Skeletal muscle tissue (tissue), 4 donors: ENCODE data around the gene TPM4. TPM values are rescaled to one million over a fixed set of nuclear protein-coding genes. Genes with fewer than 3 reads are reported as not detected.

Source experiments
- H3K27ac ChIP-seq: one replicate; pipeline ENCODE4 v1.7.0; 2013; ENCODE audit warnings: mild to moderate bottlenecking, low read depth, low read length, inconsistent platforms
- H3K27me3 ChIP-seq, 3 donors: one replicate each; pipeline ENCODE4 v1.7.0; 2013; ENCODE audit warnings: low read length in 3 of 3; ENCODE audit not compliant: control insufficient read depth in 3 of 3, insufficient read depth in 3 of 3
- H3K36me3 ChIP-seq, 3 donors: one replicate each; pipeline ENCODE4 v1.7.0; 2013; ENCODE audit warnings: low read length in 3 of 3; ENCODE audit not compliant: control insufficient read depth in 3 of 3, insufficient read depth in 3 of 3
- H3K4me1 ChIP-seq, 3 donors: one replicate each; pipeline ENCODE4 v1.7.0; 2013; ENCODE audit warnings: low read length in 3 of 3, mild to moderate bottlenecking in 3 of 3; ENCODE audit not compliant: control insufficient read depth in 3 of 3, insufficient read depth in 3 of 3
- H3K4me3 ChIP-seq, 3 donors: one replicate each; pipeline ENCODE4 v1.7.0; 2013; ENCODE audit warnings: low read length in 3 of 3
- H3K9ac ChIP-seq, 3 donors: one replicate each; pipeline ENCODE4 v1.7.0; 2013; ENCODE audit warnings: low read length in 3 of 3, mild to moderate bottlenecking in 3 of 3, moderate library complexity in 2 of 3, low read depth in 1 of 3
- H3K9me3 ChIP-seq, 3 donors: one replicate each; pipeline ENCODE4 v1.7.0; 2013; ENCODE audit warnings: low read length in 3 of 3; ENCODE audit not compliant: control insufficient read depth in 3 of 3
- total RNA-seq: library from RNA; depleted of rRNA; stranded (reverse); fragments of >200 nt; gene quantifications from one replicate; pipeline ENCODE4 v1.2.3, GENCODE V29; 2014
- donor health status: Osteomylitis.

Gene TPM4
- total RNA-seq, 1 donor from 2014 or later, result 122 TPM

GRCh38 chr19:16051254-16052025, 24.9 kb upstream of the TPM4 start:
- Histone ChIP-seq H3K27ac (no peak overlapping the region), H3K9me3 (peaks cover 0 to 2% (median 2%) of the 10 kb centered on the region in 3 donors), H3K9ac (no peak overlapping the region), H3K27me3 (peaks cover 0 to 3% (median 0%) of the 10 kb centered on the region in 3 donors), H3K4me1 (no peaks in the 10 kb centered on the region), H3K4me3 (no peak overlapping the region), H3K36me3 (no peaks in the 10 kb centered on the region)

- Histone ChIP-seq H3K9me3 (peaks cover 0 to 4% (median 2%) of the 10 kb centered on the region in 3 donors), H3K9ac (no peak overlapping the region), H3K27ac (no peak overlapping the region), H3K4me1 (no peaks in the 10 kb centered on the region), H3K4me3 (no peak overlapping the region), H3K36me3 (no peaks in the 10 kb centered on the region), H3K27me3 (peaks cover 0 to 3% (median 0%) of the 10 kb centered on the region in 3 donors)
Observed at GRCh38 chr19:16052353-16052752, 23.9 kb upstream of the TPM4 start.

DNA sequence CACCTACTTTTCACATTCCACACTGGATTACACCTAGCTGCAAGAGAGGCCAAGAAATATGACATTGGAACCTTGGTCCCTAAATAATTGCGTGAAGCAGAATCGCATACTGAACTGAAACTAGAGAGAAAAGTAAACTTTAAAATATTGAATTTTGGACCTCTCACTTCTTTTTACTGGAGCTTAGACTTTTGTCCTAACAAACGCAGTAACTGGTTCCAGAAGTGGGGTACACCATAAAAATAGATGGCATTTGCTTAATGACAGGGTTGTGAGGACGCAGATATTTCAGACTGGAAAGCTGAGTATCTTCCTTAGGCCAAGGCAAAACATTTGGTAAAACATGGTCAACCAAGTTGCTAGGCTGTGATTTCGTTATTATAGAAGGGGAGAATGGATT, 19.2 kb upstream of the TPM4 start:
- no peak overlapping the region for H3K27ac ChIP-seq
- H3K27me3 ChIP-seq, result peaks cover 0 to 3% (median 0%) of the 10 kb centered on the region in 3 donors
- H3K9ac ChIP-seq, result no peak overlapping the region
- no peaks in the 10 kb centered on the region for H3K36me3 ChIP-seq
- H3K4me1 ChIP-seq, result no peaks in the 10 kb centered on the region
- no peak overlapping the region for H3K4me3 ChIP-seq
- H3K9me3 ChIP-seq, result peaks cover 0 to 10% (median 10%) of the 10 kb centered on the region in 3 donors

- Histone ChIP-seq H3K9ac (no peak overlapping the region), H3K27ac (no peak overlapping the region), H3K4me3 (no peak overlapping the region), H3K9me3 (peaks cover 4 to 10% (median 10%) of the 10 kb centered on the region in 3 donors), H3K27me3 (peaks cover 0 to 9% (median 0%) of the 10 kb centered on the region in 3 donors), H3K36me3 (no peaks in the 10 kb centered on the region), H3K4me1 (no peaks in the 10 kb centered on the region)
Observed at GRCh38 chr19:16060294-16060693, 16.0 kb upstream of the TPM4 start.

GRCh38 chr19:16061943-16062342, 14.4 kb upstream of the TPM4 start:
- Histone ChIP-seq H3K27me3 (peaks cover 0 to 13% (median 0%) of the 10 kb centered on the region in 3 donors), H3K4me3 (no peak overlapping the region), H3K4me1 (no peaks in the 10 kb centered on the region), H3K9ac (no peak overlapping the region), H3K9me3 (peaks cover 4 to 8% (median 8%) of the 10 kb centered on the region in 3 donors), H3K36me3 (no peaks in the 10 kb centered on the region), H3K27ac (no peak overlapping the region)

DNA sequence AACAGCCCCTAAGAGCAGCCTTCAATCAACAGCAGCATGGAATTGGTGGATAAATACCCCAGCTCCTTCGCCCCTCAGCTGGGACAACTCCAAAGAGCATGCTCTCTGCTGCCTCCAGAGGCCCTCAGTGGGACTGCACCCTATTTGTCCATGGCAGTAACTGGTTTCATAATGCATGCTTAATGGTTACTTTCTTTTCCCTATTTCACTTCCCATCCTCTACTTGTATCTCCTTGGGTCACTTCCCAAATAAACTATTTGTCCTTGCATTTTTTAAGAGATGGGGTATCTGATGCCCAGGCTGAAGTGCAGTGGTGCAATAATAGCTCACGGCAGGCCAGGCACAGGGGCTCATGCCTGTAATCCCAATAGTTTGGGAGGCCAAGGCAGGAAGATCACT, 13.5 kb upstream of the TPM4 start:
- no peaks in the 10 kb centered on the region for H3K4me1 ChIP-seq
- H3K27ac ChIP-seq, result no peak overlapping the region
- H3K9me3 ChIP-seq, result peaks cover 4 to 8% (median 6%) of the 10 kb centered on the region in 3 donors
- peaks cover 0 to 13% (median 0%) of the 10 kb centered on the region in 3 donors for H3K27me3 ChIP-seq
- no peak overlapping the region for H3K9ac ChIP-seq
- no peaks in the 10 kb centered on the region for H3K36me3 ChIP-seq
- H3K4me3 ChIP-seq, result no peak overlapping the region

GRCh38 chr19:16064209-16064889, 11.9 kb upstream of the TPM4 start:
- Histone ChIP-seq H3K4me3 (no peak overlapping the region), H3K4me1 (no peaks in the 10 kb centered on the region), H3K27ac (no peak overlapping the region), H3K27me3 (peaks cover 0 to 13% (median 0%) of the 10 kb centered on the region in 3 donors), H3K9ac (no peak overlapping the region), H3K36me3 (no peaks in the 10 kb centered on the region), H3K9me3 (peaks cover 4 to 8% (median 6%) of the 10 kb centered on the region in 3 donors)

GRCh38 chr19:16066611-16067104, 9.6 kb upstream of the TPM4 start:
- no peak overlapping the region for H3K9ac ChIP-seq
- peak overlapping the region; percentile 40 for H3K27ac ChIP-seq

GRCh38 chr19:16067205-16067938, 8.9 kb upstream of the TPM4 start:
- Histone ChIP-seq H3K27ac (peak overlapping the region; percentile 40), H3K4me3 (peak overlapping the region in 2 of 3 donors; percentile 29 to 38), H3K9me3 (peaks cover 0 to 3% (median 0%) of the 10 kb centered on the region in 3 donors), H3K9ac (peak overlapping the region in 1 of 3 donors; percentile 33), H3K27me3 (peaks cover 0 to 13% (median 2%) of the 10 kb centered on the region in 3 donors), H3K4me1 (peaks cover 0 to 13% (median 7%) of the 10 kb centered on the region in 3 donors), H3K36me3 (no peaks in the 10 kb centered on the region)

More at GRCh38 chr19:16066611-16067104, 9.6 kb upstream of the TPM4 start:
- Histone ChIP-seq H3K4me3 (no peak overlapping the region), H3K9me3 (peaks cover 0 to 4% (median 0%) of the 10 kb centered on the region in 3 donors), H3K27me3 (peaks cover 0 to 13% (median 0%) of the 10 kb centered on the region in 3 donors), H3K4me1 (peaks cover 0 to 9% (median 4%) of the 10 kb centered on the region in 3 donors), H3K36me3 (no peaks in the 10 kb centered on the region)
